ENCODE results near the gene CIITA. TPM values are rescaled to one million over a fixed set of nuclear protein-coding genes. Genes with fewer than 3 reads are reported as not detected.

The CIITA gene
- total RNA-seq, 1 donor from 2014 or later = 12.2 TPM

- peak; percentile 43 for ATAC-seq
These were observed 30.6 kb upstream of the CIITA start for GRCh38 chr16:10846213-10846998.

DNA sequence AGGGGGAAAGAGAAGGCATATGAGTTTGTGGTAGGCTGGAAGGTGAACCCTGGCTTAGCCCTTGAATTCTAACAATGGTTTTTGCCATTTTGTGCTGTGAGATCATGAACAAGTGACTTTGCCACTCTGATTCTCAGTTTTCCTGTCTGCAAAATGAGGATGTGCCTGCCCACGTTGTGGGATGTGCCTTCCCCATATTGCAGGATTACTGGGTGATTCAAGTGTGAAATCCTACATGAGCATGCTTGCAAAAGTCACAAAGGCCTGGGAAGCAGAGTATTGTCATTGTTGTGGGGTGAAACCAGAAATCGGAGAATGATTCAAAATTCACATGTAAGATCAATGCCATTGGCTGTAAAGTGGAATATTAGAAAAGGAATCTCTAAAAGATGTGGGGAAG lies 29.8 kb upstream of the CIITA start:
- ATAC-seq (peak; percentile 33), DNase-seq (no peak)
- intact Hi-C loops (cut with micrococcal nuclease) = no loop called here

More at GRCh38 chr16:10846213-10846998, 30.6 kb upstream of the CIITA start:
- intact Hi-C loops (cut with micrococcal nuclease) = no loop called here
- DNase-seq = no peak

GRCh38 chr16:10849736-10850477 lies 27.1 kb upstream of the CIITA start:
- ATAC-seq (no peak), DNase-seq (no peak)
- intact Hi-C loops (cut with micrococcal nuclease) = no loop called here

DNA sequence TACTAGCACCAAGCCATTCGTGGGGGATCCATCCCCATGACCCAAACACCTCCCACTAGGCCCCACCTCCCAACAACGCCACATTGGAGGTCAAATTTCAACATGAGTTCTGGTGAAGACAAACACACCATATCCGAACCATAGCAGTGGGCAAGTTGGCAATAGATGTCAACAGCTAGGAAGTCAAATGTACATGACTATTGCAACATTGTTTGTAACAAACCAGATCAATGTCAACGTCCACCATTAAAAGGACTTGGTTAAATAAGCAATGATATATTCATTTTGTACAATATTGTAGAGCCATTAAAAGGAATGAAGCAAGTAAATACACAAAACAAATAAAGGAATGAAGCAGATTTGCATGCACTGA lies 26.5 kb upstream of the CIITA start:
- no peak for DNase-seq
- intact Hi-C loops (cut with micrococcal nuclease) = no loop called here
- ATAC-seq = no peak

DNA sequence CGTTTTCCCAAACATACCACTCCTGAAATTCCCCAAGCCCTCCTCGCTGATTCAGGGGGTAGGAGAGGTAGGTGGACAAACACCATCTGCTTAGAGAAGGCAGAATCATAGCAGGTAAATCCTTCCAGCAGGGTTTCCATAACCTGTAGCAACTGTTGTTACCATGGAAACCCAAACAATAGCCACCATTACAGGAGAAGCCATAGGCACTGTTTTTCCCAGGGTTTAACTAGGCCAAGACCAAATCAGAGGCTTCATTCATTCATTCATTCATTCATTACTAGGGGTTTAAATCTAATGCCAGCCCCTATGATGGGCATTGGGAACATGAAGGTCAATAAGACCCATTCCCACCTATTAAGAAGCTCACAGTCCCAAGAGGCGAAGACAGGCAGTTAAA lies 25.5 kb upstream of the CIITA start:
- DNase-seq (no peak), ATAC-seq (no peak)
- intact Hi-C loops (cut with micrococcal nuclease) = no loop called here

- ATAC-seq (no peak), DNase-seq (no peak)
- intact Hi-C loops (cut with micrococcal nuclease) = no loop called here
These were observed 24.7 kb upstream of the CIITA start for GRCh38 chr16:10852286-10852685.

DNA sequence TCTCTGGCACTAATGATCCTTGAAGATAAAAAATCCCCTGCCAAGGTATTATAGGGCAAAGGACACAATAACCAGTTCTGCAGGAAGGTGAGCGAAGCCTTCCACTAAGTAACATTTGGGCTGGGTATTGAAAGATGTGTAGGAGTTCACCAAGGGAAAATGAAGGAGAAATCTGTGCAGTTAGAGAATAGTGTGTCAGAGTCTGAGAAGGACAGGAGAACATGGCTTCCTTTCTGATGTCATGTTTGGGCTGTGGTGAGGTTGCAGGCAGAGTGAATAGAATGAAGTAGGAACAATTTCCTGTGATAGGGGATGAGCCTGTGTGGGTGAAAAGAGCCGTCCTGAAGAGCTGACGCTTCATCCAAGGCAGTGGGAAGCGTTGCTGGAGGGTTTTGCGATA lies 24.1 kb upstream of the CIITA start:
- intact Hi-C loops (cut with micrococcal nuclease) = no loop called here
- DNase-seq (no peak), ATAC-seq (no peak)

- DNase-seq (no peak), ATAC-seq (no peak)
- intact Hi-C loops (cut with micrococcal nuclease) = no loop called here
These were observed 21.0 kb upstream of the CIITA start for GRCh38 chr16:10856042-10856441.

DNA sequence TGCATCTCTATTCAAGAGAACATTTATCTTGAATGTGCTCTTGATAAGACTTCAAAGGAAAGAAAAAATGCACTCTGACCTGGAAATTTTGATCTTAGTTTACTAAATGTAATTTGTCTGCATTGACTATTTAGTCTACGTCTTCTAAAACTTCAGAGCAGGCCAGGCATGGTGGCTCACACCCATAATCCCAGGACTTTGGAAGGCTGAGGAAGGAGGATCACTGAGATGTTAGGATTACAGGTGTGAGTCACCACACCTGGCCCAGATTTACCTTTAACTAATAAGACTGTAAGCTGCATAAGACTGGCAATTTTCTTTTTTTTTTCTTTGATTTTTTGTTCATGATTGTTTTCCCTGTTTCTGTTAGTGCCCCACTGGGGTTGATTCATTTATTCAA lies 18.8 kb upstream of the CIITA start:
- no peak for ATAC-seq
- no peak for DNase-seq
- intact Hi-C loops (cut with micrococcal nuclease) = no loop called here

- DNase-seq = no peak
- intact Hi-C loops (cut with micrococcal nuclease) = no loop called here
- no peak for ATAC-seq
These were observed 18.0 kb upstream of the CIITA start for GRCh38 chr16:10859020-10859419.

DNA sequence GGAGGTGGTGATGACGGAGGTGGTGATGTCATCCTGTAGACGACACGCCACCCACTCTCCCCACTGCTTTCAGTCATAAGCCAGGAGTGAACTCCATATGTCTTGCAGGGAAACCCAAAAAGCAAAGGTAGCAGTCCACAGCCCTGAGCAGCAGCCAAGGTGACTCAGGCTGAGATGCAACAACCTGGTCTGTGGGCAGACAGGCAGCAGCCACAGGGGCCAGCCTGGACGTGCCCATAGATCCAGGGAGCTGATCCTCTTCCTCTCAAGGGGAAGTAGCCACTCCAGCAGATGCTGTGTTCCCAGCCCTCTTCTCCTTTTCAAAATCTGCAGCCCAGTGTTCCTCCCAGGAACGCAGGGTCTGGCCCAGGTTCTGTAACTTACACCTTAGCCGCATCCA lies 17.3 kb upstream of the CIITA start:
- DNase-seq (no peak), ATAC-seq (no peak)
- intact Hi-C loops (cut with micrococcal nuclease) = no loop called here

GRCh38 chr16:10862438-10862837 lies 14.6 kb upstream of the CIITA start:
- peak; percentile 42 for DNase-seq
- intact Hi-C loops (cut with micrococcal nuclease) = no loop called here

DNA sequence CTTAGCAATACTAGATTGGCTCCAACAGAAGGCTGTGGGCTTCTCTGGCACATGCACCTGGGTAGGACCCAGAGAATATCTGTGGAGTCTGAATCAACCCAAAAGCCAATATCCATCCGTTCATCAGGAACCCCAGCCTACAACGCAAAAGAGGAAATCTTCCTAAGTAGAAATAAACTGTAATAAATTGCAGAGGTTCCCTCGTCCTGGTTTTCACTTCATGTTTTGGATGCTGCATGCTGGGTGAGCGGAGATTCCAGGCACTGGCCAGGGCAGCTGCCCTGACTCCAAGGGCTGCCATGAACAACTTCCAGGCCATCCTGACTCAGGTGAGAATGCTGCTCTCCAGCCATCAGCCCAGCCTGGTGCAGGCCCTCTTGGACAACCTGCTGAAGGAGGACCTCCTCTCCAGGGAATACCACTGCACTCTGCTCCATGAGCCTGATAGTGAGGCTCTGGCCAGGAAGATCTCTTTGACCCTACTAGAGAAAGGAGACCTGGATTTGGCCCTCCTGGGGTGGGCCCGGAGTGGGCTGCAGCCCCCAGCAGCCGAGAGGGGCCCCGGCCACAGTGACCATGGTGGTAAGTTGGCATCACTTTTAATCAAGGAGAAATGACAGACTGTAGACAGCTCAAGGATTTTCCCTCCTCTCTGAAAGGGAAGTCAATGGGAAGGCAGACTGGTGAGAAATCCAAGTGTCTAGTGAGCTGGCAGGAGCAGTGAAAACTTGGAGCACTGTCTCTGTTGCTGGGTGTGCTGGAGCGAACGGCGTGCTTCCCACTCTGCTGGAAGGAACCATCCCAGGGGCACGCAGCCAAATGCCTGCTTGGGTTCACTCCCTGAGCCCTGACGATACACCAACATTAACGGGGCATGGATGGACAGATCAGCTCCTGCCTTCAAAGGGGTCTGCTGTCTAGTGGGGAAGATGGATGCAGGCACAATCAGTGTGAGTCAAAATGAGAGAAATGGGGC lies 10.7 kb upstream of the CIITA start:
- DNase-seq (peak; percentile 76), ATAC-seq (peak; percentile 51)
- intact Hi-C loops (cut with micrococcal nuclease) = no loop called here

More at GRCh38 chr16:10862438-10862837, 14.6 kb upstream of the CIITA start:
- ATAC-seq = peak; percentile 51

DNA sequence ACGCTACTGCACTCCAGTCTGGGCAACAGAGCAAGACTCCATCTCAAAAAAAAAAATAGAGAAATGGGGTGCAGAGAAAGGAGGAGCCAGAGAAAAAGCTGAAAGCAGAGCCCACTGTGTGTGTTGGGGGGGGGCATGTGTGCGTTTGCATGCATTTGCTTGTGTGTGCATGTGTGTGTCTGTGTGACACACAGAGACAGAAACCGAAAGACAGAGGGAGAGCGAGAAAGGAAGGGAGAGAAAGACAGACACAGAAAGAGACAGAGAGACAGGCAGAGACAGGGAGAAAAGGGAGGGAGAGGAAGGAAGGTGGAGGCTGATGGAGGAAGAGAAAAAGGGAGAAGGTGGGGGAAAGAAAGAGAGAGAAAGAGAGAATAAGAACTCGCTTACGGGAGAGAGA lies 9.8 kb upstream of the CIITA start:
- DNase-seq = no peak
- ATAC-seq = no peak
- intact Hi-C loops (cut with micrococcal nuclease) = no loop called here

- ATAC-seq (no peak), DNase-seq (no peak)
- intact Hi-C loops (cut with micrococcal nuclease) = no loop called here
These were observed 8.9 kb upstream of the CIITA start for GRCh38 chr16:10868104-10868595.

DNA sequence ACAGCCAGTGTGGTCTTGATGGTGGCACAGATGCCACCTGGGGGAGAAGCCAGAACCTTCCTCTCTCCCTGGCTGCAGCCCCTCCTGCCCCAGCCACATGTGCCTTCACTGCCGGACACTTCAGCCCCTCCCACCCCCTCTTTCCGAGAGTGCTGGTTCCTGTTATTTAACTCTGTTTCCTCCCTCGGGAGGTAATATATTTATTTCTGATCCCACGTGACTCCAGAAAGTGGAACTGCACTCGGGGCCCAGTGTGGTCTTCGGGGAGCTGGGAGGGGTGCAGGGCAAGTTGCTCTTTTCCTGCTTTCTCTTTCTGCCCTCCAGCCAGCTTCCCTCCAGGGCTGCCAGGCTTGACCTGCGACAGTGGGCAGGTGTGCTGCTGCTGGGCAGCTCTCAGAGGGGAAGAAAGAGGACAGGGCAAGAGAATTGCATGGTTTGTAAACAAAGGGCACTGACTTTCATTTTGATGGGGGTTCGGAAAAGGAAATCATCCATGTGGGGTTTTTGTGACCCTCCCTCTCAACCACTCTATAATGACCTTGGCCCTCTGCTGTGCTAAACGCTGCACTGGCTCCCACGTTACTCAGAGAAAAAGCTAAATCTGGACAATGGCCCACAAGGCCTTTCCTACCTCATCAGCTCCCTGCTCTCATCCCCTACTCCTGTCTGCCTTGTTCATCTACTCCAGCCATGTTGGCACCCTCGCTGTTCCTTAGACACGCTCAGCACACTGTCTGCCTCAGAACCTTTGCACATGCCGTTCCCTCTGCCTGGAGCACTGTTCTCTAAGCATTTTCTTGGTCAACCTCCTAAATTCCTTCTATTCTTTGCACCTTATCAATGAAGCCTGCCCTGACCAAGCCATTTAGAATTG lies 8.2 kb upstream of the CIITA start:
- peak; percentile 63 for DNase-seq
- ATAC-seq = peak; percentile 66
- intact Hi-C loops (cut with micrococcal nuclease) = no loop called here

DNA sequence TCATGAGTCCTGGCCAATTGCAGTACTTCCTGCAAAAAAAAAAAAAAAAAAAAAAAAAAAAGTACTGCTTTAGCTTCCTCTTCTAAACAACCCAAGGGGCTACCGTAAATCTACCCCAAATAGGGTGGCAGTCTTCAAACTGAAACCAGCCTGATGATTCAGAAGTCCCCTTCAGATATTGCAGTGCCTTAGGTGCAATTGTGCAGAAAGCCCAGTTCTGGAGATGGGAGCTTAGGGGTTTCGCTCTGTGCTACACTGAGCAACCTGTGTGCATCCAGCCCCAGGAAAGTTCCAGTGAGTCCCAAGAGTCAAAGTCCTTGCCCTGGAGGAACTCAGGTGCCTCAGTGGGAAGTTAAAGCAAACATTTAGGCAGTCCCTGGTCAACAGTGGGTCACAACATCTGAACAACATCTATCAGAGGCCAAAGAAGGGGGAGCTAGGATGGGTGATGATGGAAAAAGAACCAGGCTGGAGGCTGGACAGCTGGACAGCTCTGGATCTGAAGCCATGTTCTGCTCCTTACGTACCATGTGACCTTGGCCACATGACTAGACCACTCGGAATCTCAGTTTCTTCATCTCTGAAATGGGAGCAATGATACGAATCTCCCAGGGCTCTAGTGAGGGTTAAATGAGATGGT lies 6.7 kb upstream of the CIITA start:
- intact Hi-C loops (cut with micrococcal nuclease) = no loop called here
- no peak for DNase-seq
- ATAC-seq = no peak

DNA sequence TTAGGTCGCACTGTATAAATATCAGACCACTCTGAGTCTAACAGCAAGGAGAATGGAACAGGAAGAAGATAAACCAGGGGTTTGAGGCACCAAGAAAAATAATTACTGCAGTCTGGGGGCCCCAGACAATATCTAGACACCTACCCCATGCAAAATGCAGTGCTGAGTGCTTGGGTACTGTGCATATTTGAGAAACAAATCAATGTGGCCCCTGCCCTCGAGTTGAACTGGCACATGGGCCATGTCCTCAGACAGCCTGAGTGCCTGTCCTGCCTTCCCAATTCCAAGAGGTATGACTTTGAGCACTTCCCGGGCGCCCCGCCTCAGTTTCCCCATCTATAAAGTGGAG lies 6.2 kb upstream of the CIITA start:
- intact Hi-C loops (cut with micrococcal nuclease) = no loop called here
- no peak for ATAC-seq
- DNase-seq = no peak
